Measurements from ENCODE around the gene SYTL3. TPM values are rescaled to one million over a fixed set of nuclear protein-coding genes. Genes with fewer than 3 reads are reported as not detected.
A peak's percentile ranks its signal among the peaks of the same experiment; 100 is the strongest.

Gene SYTL3
- total RNA-seq, 2 donors from 2014 or later: 9.9 to 12.1 TPM

GRCh38 chr6:158624684-158625682, 24.9 kb upstream of the SYTL3 start:
- DNase-seq (ENCODE audit: low spot score): no peak
- Histone ChIP-seq H3K36me3 (no peaks in the 10 kb centered on the region), H3K4me3 (no peak overlapping the region), H3K27me3 (replicated peaks; ENCODE audit: insufficient read depth) (no peaks in the 10 kb centered on the region), H3K9me3 (no peaks in the 10 kb centered on the region), H3K27ac (no peak overlapping the region), H3K4me1 (replicated peaks) (no peaks in the 10 kb centered on the region)
- no peak for TF ChIP-seq CTCF (IDR thresholded peaks at IDR 0.05)
- TF ChIP-seq POLR2A (IDR thresholded peaks at IDR 0.05): no peak
- TF ChIP-seq POLR2AphosphoS5 (IDR thresholded peaks at IDR 0.05): no peak
- WGBS: 92% methylated on average over 21 of the region's 25 CpGs
- intact Hi-C loops (cut with DNase I): no loop called here

GRCh38 chr6:158625881-158626305, 24.0 kb upstream of the SYTL3 start:
- H3K36me3 ChIP-seq: no peaks in the 10 kb centered on the region
- H3K4me1 ChIP-seq (replicated peaks): no peaks in the 10 kb centered on the region
- H3K27me3 ChIP-seq (replicated peaks; ENCODE audit: insufficient read depth): no peaks in the 10 kb centered on the region
- DNase-seq (ENCODE audit: low spot score): no peak
- no peak overlapping the region for H3K27ac ChIP-seq
- H3K4me3 ChIP-seq: no peak overlapping the region
- TF ChIP-seq CTCF (IDR thresholded peaks at IDR 0.05) (no peak), POLR2A (IDR thresholded peaks at IDR 0.05) (no peak), POLR2AphosphoS5 (IDR thresholded peaks at IDR 0.05) (peak; percentile 8)
- H3K9me3 ChIP-seq: no peaks in the 10 kb centered on the region
- 82% methylated on average over 15 of the region's 15 CpGs for WGBS
- intact Hi-C loops (cut with DNase I): no loop called here

- intact Hi-C loops (cut with DNase I): no loop called here
- Histone ChIP-seq H3K27me3 (replicated peaks; ENCODE audit: insufficient read depth) (no peaks in the 10 kb centered on the region), H3K27ac (no peak overlapping the region), H3K36me3 (no peaks in the 10 kb centered on the region), H3K4me3 (no peak overlapping the region), H3K9me3 (no peaks in the 10 kb centered on the region), H3K4me1 (replicated peaks) (no peaks in the 10 kb centered on the region)
- 91% methylated on average over 6 of the region's 6 CpGs for WGBS
- TF ChIP-seq POLR2A (IDR thresholded peaks at IDR 0.05): no peak
- no peak for TF ChIP-seq CTCF (IDR thresholded peaks at IDR 0.05)
- TF ChIP-seq POLR2AphosphoS5 (IDR thresholded peaks at IDR 0.05): no peak
- no peak for DNase-seq (ENCODE audit: low spot score)
These were observed 23.3 kb upstream of the SYTL3 start for GRCh38 chr6:158626360-158627167.

GRCh38 chr6:158627168-158627939, 22.5 kb upstream of the SYTL3 start:
- no peak for DNase-seq (ENCODE audit: low spot score)
- Histone ChIP-seq H3K9me3 (no peaks in the 10 kb centered on the region), H3K27me3 (replicated peaks; ENCODE audit: insufficient read depth) (no peaks in the 10 kb centered on the region), H3K36me3 (no peaks in the 10 kb centered on the region), H3K4me1 (replicated peaks) (no peaks in the 10 kb centered on the region), H3K27ac (no peak overlapping the region), H3K4me3 (no peak overlapping the region)
- TF ChIP-seq POLR2AphosphoS5 (IDR thresholded peaks at IDR 0.05) (no peak), POLR2A (IDR thresholded peaks at IDR 0.05) (no peak), CTCF (IDR thresholded peaks at IDR 0.05) (no peak)
- WGBS: 90% methylated on average over 20 of the region's 20 CpGs
- intact Hi-C loops (cut with DNase I): no loop called here

Data from prostate gland (tissue), 2 donors.